UCSD-AML1 (cell line): ENCODE measurements around the gene PGS1.

Source experiments
- DNase-seq: peaks from one replicate; lab custom pipeline; 2025; ENCODE audit not compliant: unreplicated experiment; lab: John Stamatoyannopoulos, UW

The PGS1 gene

DNA sequence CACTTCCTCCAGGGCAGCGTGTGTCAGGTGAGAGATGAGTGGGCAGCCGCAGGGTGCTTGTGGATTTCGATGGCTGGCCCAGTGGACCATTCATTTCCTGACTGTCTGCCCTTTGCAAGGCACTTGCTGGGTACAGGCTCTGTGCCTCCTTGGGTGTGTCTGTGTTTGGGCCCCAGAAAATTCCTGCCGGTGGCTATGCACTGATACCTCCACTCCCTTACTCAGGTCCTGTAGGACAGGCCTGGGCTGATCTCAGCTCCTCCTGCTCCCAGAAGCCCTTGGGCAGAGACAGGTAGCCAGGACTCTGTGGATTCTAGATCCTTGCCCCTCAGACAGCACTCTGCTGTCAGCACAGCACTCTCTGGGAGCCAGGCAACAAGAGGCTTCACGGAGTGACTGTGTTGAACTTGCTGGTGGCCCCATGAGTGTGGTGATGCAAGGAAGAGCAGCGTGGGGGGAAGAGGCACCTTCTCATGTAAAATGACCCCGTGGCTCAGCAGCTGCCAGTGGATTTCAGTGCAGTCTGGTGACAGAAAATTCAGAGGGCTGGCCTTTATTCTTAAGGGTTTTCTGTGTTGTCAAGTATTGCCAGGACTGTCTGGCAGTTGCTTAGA lies 29.0 kb downstream of the PGS1 start:
- no peak for DNase-seq

DNA sequence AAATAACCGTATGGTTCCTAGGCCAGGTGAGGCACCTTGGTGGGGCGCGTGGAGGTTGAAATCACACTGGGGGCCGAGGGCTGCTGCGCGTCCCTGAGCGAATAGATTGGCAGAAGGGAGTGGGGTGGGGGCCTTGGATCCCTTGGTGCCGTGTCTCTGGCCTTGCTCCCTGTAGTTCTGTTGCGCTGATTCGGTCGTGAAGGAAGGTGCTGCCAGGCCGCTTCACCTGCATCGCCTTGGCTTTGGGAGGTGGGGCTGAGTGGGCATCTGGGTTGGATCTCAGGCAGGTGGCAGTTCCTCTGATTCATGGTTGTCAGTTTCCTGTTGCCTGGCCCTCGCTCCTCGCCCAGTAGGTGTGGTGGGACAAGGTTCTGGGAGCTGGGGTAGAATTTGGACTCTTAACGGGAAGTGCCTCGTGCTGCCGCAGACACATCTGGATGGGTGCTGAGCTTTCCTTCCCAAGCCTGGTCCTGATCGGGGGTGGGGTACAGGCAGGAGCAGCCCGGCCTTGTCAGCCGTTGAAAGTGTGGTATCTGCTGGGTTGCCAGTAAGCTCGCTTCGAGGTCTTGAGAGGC lies 30.1 kb downstream of the PGS1 start:
- no peak for DNase-seq

DNA sequence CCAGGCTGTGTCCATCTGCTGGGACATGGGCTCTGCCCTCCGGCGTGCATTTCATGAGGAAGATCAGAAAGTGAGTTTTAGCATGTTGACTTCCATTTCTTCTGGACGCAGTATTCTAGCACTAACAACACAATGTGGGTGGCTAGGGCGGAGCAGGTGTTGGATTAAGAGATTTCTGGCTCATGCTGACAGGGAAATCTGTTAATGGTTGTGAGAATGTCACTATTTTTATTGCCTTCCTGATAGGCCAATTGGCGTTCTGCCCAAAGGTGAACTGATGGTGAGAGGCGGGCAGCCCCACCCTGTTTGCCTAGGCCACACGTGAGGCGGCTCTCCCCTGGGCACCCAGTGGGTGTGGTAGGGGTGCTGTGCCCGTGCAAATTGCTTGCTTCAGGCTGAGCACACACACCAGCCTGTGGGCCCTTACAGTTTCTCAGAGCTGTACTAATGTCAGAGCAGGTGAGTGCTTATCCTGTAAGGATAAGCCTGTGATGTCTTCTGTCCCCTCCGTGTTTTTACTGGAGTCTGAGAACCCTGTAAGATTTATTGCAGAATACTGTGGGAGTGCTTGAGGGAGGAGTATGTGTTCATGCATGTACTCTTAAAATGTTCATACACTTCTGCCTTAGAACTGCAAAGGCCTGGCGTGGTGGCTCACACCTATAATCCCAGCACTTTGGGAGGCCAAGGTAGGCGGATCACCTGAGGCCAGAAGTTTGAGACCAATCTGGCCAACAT lies 30.9 kb downstream of the PGS1 start:
- DNase-seq, result no peak

DNA sequence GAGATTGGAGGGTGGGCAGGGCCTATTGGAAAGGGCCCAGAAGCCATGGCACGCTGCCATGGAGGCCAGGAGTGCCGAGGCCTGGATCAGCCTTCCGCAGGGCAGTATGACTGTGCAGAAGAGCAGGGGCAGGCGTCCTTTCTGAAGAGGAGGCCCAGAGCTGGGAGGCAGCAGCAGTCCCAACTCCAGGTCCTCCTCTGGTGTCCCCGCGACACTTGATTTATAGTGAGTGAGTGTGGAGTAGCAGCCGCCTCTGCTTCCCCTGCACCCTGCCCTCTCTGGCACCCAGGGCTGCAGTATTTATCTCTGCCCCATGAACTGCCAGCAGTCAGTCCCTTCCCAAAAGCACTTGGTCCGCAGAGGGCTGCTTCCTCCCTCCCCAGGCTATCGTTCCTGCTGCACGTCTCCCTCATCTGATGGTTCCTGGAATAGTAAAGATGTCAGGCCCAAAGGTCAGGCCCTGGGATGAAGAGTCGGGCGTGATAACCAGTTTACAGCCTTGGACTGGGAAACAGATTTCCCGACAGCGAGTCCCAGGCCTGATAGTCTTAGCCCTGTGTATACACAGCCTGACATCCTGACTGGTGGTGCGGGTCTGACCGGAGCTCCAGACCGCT lies 32.9 kb downstream of the PGS1 start:
- DNase-seq, result no peak

DNA sequence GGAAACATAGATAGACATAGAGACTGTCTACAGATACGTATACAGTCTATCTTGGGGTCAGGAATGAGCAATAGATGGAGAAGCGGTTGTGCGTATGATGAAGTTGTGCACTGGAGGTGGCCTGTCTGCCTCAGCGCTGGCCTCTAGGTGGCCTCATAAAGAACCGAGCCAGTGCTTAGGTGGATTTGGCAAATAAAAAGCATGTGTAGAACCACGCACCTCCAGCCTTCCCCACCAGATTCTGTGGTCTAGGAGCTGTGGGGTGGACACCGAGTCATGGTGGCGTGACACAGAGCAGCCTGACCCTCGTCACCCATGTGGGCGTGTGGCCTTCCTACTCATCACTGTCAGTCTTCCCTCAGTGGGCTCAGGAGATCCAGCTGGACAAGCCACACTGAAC lies 34.0 kb downstream of the PGS1 start:
- no peak for DNase-seq

DNA sequence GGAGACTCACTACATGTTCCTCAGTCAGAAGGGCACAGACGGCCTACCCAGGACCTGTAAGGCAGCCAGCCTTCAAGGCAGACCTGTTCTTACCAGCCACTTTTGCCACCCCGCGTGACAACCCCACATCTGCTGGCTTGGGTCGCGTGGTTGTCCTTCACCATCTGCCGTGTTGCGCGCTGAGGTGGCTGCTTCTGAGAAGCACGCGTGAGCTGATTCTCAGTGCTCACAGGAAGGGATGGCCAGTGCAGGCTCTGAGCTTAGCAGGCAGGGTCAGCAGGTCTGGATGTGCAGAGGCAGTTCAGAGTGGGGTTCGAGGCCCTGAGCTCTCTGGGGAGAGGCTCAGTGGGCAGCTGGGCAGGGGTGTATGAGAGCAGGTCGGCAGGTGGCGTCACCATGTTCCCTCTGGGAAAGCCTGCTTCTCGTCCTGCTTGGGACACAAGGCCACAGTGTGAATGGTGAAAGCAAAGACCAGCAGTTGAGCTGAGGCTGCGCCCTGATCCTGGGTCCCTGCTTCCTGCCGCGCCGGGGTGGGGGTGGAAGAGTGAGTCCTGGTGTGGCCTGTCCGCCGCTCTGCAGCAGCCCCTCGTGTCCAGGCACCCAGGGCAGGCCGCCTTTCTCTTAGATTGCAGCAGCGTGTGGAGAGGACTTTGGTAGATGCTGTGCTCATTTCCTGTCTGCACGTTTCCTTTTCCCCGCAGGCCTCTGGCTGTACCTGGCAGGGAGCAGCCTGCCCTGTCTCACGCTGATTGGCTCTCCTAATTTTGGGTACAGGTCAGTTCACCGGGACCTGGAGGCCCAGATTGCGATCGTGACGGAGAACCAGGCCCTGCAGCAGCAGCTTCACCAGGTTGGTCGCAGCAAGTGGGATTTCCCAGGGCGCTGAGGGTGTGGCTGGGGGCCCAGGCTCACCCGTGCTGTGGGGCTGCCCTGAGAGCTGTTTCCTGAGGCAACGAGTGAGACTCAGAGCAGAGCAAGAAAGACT lies 36.0 kb downstream of the PGS1 start:
- DNase-seq, result no peak

DNA sequence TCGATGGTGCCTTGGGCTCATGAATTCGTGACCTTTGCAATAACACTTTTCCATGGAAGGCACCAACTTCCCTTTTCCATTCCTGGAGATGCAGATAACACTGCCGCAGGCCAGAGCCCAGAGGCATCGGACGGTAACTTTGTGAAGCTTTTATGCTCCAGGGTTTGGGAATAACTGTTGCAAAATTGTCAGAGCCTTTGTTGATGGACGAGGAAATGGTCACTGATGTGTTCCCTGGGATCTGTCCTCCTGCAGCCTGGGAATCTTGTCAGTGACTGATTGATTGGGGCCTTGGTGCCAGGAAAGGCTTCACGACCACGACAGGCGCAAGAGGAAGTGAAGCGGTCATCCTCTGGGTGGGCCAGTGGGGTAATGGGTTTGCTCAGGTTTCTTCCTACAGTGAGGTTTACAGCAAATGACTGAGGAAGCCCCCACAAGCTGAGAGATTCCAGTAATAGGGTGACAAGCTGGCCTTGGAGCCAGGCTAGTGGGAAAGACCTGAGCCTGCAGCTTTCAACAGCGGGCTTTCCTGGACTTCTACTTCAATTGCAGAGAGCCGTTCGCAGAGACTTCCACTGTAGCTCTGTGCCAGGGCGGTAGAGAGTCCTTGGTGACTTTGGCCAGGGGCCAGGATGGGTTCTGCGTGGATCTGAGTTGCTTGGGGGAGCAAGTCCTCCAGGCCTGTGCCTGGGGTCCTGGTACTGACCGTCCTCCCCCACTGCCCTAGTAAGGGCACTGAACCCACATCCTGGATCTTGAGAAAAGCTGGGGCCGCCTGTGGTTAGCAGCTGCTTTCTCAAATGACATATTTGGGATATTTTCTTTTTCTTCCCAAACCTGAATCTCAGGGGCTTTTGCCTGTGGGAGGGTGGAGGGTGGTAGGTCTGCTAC lies 37.6 kb downstream of the PGS1 start:
- DNase-seq, result peak; percentile 65

DNA sequence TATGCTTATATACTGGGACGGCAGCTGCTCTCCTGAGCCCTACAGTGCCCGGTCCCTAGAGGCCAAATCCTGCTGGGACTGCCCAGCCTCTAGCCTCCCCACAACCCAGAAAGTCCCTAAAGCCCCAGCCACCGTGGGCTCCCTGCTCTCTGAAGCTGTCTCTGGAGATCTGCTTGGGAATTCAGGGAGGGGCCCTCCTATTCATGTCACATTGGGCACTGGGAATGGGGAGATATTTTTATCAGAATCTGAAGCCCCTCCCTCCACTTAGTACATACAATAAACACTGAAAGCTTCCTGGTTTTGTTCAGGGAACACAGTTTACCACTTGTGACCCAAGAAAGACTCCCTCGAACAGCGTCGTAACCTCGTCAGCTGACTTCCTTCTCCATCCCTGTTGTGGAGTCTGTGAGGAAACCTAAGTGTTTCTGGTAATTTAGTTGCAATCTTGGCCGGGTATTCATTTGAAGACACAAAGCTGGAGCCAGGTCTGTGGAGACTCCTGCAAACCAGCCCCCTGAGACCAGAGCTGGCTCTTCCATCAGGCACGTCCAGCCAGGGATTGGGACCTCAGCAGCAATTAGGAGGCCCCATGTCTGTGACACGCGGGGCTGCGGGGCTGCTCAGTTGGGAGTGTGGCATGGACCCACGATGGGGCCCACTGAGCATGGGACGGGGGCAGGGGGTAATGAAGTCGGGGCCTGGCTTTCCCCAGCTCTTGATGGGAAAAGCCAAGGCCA lies 38.5 kb downstream of the PGS1 start:
- no peak for DNase-seq

DNA sequence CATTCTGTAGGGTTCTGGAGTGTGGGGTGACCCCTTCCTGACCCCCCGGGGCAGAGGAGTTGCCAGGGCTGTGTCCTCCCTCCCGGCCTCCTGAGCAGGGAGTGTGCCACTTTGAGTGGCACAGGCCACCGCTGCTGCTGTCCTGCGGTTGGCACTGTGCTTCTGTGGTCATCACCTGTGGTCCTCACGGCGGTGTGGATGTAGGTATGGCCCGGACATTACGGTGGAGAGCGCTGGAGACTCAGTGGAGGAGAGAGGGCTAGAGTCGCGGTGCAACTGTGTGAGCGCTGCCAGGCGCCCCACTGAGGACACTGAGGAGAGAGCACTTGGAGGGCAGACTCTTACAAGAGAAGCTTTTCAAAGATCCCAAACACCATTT lies 39.1 kb downstream of the PGS1 start:
- no peak for DNase-seq

DNA sequence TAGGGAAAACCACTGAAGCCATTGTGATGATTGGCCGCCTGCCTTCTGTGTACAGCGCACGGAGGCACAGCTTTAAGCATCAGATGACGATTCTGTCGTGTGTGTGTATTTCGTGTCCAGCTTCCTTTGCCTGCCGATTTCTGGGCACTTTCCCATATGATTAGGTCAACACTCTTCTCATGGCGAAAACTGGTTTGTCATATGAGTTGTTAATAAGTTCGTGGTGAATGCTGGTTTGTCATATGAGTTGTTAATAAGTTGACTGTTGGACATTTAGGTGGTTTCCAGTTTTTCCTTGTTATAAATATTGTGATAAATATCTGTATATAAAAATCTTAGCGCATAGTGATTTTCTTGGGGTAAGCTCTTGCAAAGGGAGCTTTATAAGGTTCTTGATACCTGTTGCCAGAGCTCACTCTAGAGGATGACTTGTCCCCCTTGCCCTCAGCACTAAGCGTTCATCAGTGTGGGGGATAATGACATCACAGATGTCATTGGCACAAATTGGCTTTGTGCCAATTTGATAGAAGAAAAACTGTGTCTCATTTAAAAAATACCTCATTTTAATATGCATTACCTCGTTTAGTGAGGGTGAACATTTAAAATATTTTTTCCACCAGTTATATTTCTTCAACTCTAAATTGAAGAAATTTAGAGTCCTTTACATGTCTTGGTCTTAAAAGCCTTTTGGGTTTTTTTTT lies 40.0 kb downstream of the PGS1 start:
- DNase-seq, result no peak

DNA sequence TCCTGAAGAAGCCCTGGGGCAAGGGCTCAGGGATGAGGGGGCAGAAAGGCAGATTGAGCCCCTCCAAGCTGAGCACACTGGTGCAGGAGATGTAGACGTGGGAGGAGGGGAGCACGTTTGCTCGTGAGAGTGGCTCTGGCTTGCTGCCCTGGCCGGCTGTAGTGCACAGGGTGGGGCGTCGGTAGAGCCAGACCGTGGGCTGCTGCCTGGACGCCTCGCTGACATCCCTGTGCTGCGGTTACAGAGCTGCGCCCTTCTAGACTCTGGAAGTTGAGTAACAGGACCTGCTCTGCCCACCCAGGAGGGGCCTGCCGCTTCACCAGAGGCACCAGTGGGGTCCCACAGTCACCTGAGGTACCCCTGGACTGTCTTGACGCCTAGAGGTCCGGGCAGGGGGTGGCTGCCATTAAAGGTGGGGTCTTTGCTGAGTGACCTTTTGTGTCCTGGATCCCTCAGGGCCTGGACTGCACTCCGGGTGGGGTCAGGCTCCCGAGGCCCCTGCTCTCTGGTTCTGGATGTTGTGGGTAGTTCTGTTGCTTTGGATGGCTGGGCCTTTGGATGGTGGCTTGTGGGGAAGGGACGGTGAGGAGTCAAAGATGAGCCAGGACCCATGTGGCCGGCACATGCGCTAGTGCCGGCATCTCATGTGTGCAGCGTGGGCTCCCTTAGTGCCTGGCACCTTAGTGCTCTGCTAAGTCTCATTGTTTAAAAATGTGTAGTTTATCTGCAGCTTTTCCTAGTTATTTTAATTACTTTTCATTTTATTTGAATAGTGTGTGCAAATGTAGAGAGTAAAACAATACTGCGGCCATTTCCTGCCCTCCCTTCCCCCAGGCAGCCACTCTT lies 41.7 kb downstream of the PGS1 start:
- DNase-seq, result no peak

DNA sequence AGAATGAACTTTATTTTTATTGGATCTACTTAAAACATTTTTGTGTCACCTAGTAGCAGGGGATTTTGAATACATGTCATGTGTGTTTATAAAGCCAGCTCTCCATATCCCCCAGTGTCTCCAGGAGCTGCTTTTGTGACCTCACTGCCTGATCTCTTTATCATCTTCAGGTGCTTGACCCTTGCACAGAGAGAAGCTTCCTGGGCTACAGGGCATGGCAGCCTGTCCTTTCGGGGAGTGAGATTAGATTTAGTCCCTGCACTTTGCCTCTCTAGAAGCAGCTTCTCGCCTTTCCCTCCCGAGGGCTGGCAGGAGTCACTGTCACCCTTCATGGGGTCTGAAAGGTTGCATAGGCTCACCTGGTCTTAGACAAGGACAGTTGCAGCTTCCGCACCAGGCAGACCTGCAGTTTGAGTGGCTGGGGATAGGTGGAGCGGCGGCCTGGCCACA lies 42.7 kb downstream of the PGS1 start:
- DNase-seq, result no peak

DNA sequence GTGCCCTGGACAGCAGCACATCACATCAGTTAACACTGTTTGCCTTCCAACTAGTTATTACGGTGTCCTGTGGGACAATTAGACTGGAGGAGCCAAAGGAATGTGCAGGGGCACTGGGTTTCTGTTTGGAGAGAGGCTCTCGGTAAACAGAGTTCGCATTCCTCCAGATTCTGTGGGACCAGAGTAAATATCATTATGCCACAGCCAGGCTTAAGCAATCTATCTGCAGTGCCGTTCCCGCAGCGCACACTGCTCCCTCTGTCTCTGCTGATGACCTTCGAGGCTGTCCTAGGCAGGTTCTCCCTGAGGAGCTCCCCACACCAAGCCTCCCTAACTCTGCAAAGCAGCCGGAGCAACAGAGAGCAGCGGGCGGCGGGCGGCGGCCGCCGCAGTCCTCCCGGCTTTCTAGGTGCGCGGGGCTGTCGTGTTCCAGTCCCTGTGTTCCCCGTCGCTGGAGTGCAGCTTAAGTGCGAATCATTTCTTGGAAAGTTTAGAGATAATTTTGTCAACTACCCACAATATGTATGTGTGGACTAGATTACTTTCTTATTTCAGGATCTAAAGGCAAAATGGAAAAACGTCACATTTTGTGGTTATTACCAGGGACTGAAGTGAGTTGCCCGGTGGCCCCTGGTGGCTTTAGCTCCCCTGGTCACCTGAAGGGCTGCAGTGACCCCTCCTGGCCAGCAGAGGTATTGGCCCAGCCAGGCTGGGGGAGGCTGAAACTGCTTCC lies 43.3 kb downstream of the PGS1 start:
- peak; percentile 78 for DNase-seq

DNA sequence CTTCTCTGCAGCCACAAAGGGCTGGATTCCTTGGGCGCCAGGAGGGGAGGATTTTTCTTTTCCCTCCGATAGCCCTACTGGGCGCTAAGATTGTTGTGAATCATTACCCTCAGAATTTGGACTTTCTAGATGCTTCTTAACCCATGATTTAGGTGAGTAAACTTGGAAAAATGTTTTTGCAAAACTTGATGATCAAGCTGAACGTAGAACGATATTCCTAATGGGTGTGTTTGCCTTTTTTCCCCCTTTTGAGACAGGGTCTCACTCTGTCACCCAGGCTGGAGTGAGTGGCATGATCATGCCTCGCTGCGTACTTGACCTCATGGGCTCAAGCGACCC lies 43.8 kb downstream of the PGS1 start:
- no peak for DNase-seq

DNA sequence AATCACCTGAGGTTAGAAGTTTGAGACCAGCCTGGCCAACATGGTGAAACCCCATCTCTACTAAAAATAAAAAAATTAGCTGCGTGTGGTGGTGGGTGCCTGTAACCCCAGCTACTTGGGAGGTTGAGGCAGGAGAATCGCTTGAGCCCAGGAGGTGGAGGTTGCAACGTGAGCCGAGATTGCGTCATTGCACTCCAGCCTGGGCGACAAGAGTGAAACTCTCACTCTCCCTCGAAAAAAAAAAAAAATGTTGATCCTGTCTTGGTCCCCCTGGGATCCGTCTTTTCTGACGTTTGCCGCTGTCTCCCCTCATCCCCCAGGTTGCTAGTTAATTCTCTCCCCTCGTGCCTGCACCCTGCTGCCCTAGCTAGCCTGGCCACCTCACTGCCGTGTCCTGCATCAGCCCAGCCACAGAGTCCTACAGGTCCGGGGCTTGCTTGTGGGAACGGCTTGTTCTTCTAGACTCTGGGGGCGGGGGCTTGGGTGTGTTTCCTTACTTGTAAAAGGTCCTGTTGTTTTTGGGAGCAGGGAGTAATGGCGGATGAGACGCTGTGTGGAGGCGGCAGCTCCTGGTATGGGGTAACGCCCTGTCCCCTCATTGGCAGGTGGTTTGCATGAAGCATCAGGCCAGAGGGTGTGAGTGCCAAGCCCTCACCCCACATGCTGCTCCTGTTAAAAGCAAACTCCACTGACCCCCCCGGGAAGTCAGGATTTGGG lies 44.6 kb downstream of the PGS1 start:
- DNase-seq, result no peak

DNA sequence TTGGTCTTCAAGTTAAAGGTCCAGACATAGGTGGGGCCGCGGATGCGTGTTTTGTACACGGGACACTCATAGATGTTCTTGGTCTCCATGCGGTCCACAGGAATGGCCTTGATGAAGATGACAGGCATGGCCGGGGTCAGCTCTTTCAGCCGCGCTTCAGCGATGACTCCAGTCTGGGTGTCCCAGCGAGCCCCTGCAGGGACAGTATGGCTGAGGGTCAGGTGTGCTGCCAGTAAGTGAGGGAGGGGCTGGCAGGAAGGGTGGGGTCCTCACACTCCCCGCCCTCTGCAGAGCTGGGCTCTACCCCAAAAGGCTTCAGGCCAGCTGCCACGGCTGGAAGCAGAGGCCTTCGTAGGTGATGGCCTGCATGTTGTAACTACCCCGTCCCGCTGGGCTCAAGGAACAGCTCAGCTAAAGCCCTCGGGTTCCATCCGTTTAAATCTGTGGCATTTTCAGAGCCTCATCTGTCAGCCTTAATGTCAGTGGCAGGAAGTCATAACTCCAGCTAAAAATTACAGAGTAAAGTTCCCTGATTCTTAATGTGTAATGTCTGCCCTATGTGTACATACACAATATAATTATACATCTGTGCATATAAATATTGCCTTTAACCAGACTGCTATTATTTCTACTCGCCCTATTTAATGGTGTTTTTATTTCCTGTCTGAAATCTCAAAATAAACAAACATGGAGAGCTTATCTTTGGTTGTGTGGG lies 45.7 kb downstream of the PGS1 start:
- no peak for DNase-seq
